Sigmoid colon (tissue), 7 donors: ENCODE results near the gene CHN2. TPM values are rescaled to one million over a fixed set of nuclear protein-coding genes. Genes with fewer than 3 reads are reported as not detected.
"Not testable (repeated sequence)": the region's sequence is repeated elsewhere in the genome, so short reads cannot be mapped to it uniquely, and the experiment has no call there.

Experiments used
- DNase-seq: peaks from one replicate; pipeline ENCODE4 v3.0.0-alpha.2; 2019
- H3K27ac ChIP-seq, 4 donors: fragments of 200-600 bp; sonication (generic); one replicate each; pipeline ENCODE4 v1.5.1; 2016 to 2019; ENCODE audit warnings: mild to moderate bottlenecking in 1 of 4
- H3K27me3 ChIP-seq, 3 donors: fragments of 200-600 bp; sonication (generic); one replicate each; pipeline ENCODE4 v1.5.1; 2019; ENCODE audit warnings: mild to moderate bottlenecking in 1 of 3
- H3K36me3 ChIP-seq, 4 donors: fragments of 200-600 bp; sonication (generic); one replicate each; pipeline ENCODE4 v1.5.1; 2016 to 2019
- H3K4me1 ChIP-seq, 4 donors: fragments of 200-600 bp; sonication (generic); one replicate each; pipeline ENCODE4 v1.5.1; 2017 to 2019
- H3K4me3 ChIP-seq, 4 donors: fragments of 200-600 bp; sonication (generic); one replicate each; pipeline ENCODE4 v1.5.1; 2017 to 2019; ENCODE audit warnings: mild to moderate bottlenecking in 2 of 4, moderate library complexity in 1 of 4
- H3K9me3 ChIP-seq, 4 donors: fragments of 200-600 bp in 3 of 4; sonication (generic) in 3 of 4; one replicate each; pipeline versions ENCODE4 v1.5.1 to v1.6.1; 2013 to 2019
- EP300 ChIP-seq, 4 donors: sonication (generic); formaldehyde crosslinking; IDR thresholded peaks; one replicate each; pipeline ENCODE4 v1.6.1; 2017; ENCODE audit warnings: antibody characterized with exemption in 4 of 4
- POLR2A ChIP-seq, 2 donors: fragments of 450-650 bp; IDR thresholded peaks; one replicate each; pipeline ENCODE4 v1.6.1; 2016; ENCODE audit warnings: antibody characterized with exemption in 2 of 2, mild to moderate bottlenecking in 2 of 2, moderate library complexity in 2 of 2
- POLR2AphosphoS5 ChIP-seq, 4 donors: sonication (generic); formaldehyde crosslinking; IDR thresholded peaks; one replicate each; pipeline ENCODE4 v1.6.1; 2017; ENCODE audit warnings: antibody characterized with exemption in 4 of 4
- WGBS, 2 donors: extraction: QIAGEN DNeasy Blood & Tissue Kit; methylation state at CpG; one replicate each; pipeline ENCODE4 v1.1.7; 2013; 5-methylcytosine and 5-hydroxymethylcytosine counted together
- intact Hi-C: fragments of 100-400 bp; cut with DNase I; formaldehyde crosslinking; loops from one replicate; pipeline ENCODE4 v1.15.1; 2023
- polyA plus RNA-seq, 3 donors: library from polyadenylated mRNA; stranded (reverse); fragments of 200-250 nt; gene quantifications; one replicate each; pipeline ENCODE4 v1.2.3, GENCODE V29; 2013
- total RNA-seq, 4 donors: library from RNA; depleted of rRNA; stranded (reverse); fragments of >200 nt; gene quantifications; one replicate each; pipeline ENCODE4 v1.1.0, GENCODE V29; 2016
- TF ChIP-seq, protein P1 (sequence below), 4 experiments: fragments of 450-650 bp in 3 of 4; fragments of 200-600 bp in 1 of 4; IDR thresholded peaks; one replicate each; pipeline ENCODE4 v1.5.1; 2016 to 2019; ENCODE audit warnings: antibody characterized with exemption in 4 of 4, mild to moderate bottlenecking in 3 of 4, moderate library complexity in 2 of 4
- donor health status: healthy with polysubstance abuse.
- donor health status: Bipolar disorder and iron deficiency.
- donor health status: healthy.

CHN2 gene
- total and polyA plus RNA-seq, 7 donors = 4.2 to 37.7 (median 15.8) TPM

DNA sequence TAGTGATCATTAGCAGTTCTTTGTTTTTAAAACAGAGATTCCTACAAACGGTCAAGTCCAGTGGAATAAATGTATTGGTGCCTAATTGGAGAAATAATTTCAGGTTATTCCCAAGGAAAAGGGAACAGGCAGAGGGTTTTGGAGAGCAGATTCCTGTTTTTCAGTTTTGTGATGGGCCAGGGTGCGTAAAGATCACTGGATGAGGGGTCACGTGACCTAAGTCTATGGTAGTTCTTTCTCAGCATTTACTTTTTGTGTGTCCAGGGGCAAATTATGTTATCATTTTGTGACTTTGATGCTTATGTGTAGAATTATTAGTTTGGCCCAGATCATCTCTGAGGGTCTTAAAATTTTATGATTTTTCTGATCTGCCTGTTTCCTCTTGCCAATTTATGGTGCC lies 15.2 kb downstream of the CHN2 start:
- H3K4me1 ChIP-seq = no peaks in the 10 kb centered on the region
- no peak overlapping the region for H3K4me3 ChIP-seq
- H3K9me3 ChIP-seq = no peaks in the 10 kb centered on the region
- no peak overlapping the region for H3K27ac ChIP-seq
- WGBS, 2 donors = 95% methylated on average over 3 of the region's 3 CpGs
- DNase-seq = no peak
- H3K27me3 ChIP-seq = no peaks in the 10 kb centered on the region
- H3K36me3 ChIP-seq = no peaks in the 10 kb centered on the region
- intact Hi-C loops = no loop called here
- TF ChIP-seq POLR2A (IDR thresholded peaks at IDR 0.05) (no peak), EP300 (IDR thresholded peaks at IDR 0.05) (no peak), POLR2AphosphoS5 (IDR thresholded peaks at IDR 0.05) (no peak)
- TF ChIP-seq, protein P1, sequence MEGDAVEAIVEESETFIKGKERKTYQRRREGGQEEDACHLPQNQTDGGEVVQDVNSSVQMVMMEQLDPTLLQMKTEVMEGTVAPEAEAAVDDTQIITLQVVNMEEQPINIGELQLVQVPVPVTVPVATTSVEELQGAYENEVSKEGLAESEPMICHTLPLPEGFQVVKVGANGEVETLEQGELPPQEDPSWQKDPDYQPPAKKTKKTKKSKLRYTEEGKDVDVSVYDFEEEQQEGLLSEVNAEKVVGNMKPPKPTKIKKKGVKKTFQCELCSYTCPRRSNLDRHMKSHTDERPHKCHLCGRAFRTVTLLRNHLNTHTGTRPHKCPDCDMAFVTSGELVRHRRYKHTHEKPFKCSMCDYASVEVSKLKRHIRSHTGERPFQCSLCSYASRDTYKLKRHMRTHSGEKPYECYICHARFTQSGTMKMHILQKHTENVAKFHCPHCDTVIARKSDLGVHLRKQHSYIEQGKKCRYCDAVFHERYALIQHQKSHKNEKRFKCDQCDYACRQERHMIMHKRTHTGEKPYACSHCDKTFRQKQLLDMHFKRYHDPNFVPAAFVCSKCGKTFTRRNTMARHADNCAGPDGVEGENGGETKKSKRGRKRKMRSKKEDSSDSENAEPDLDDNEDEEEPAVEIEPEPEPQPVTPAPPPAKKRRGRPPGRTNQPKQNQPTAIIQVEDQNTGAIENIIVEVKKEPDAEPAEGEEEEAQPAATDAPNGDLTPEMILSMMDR (IDR thresholded peaks at IDR 0.05) = no peak

DNA sequence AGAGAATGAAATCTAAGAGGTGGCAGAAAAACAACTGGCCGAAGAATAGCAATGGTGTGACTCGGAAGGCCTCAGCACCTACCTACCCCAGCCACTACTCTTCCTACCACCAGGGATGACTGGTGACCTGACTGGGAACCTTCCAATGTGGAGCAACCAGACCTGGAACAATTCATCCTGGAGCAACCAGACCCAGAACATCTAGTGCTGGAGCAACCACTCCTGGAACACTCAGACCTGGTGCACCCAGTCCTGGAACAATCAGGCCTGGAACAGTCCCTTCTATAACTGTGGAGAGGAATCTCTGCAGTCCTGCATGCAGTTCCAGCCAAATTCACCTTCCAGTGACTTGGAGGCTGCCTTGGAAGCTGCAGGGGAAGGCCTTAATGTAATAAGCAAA lies 18.2 kb downstream of the CHN2 start:
- H3K9me3 ChIP-seq, intact Hi-C loops, H3K4me1 ChIP-seq, DNase-seq, H3K27ac ChIP-seq, H3K36me3 ChIP-seq, H3K27me3 ChIP-seq, H3K4me3 ChIP-seq: not testable (repeated sequence)
- WGBS, 2 donors = 97 to 98% methylated on average over 2 of the region's 2 CpGs

DNA sequence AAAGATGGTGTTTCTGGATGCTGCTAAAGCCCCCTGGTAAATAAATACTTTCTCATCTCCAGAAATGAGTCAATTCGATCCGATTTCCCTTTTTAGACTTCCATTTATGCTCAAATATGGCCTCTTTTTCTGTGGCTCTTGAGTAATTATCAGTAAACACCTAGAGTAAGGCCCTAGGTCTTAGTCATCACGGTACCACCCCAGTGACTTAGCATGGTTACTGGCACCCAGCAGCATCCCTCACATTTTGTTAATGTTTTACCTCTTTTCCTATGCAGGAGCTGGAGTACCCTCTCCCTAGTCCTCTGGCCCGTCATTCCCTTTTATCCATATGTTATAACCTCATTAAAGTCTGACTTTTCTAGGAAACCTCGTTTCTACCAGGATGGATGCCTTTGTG lies 19.5 kb downstream of the CHN2 start:
- Histone ChIP-seq H3K27me3 (no peaks in the 10 kb centered on the region), H3K36me3 (no peaks in the 10 kb centered on the region), H3K4me1 (no peaks in the 10 kb centered on the region), H3K27ac (no peak overlapping the region), H3K9me3 (no peaks in the 10 kb centered on the region), H3K4me3 (no peak overlapping the region)
- intact Hi-C loops = no loop called here
- TF ChIP-seq, protein P1 (IDR thresholded peaks at IDR 0.05) = no peak
- no peak for TF ChIP-seq POLR2AphosphoS5 (IDR thresholded peaks at IDR 0.05)
- no peak for TF ChIP-seq EP300 (IDR thresholded peaks at IDR 0.05)
- no peak for TF ChIP-seq POLR2A (IDR thresholded peaks at IDR 0.05)
- no peak for DNase-seq
- WGBS, 2 donors = 93 to 94% methylated on average over 5 of the region's 5 CpGs

DNA sequence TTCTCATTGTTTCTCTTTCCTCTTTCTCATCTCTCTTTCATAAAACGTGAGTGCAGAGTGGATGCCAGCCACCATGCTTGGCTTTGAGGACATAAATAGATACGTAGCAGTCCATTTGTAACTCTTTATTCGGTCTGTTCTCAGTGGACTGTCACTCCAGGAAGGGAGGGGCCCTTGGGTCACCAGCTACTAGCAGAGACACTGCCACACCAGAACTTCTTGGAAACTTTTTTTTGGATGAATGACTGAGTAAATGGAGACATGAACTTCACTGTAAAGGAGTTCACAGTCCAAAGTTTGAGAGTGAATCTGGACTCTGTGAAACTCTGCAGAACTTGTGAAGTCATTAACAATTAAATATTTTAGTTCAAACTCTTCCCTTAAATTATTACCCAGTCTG lies 20.2 kb downstream of the CHN2 start:
- no peak for TF ChIP-seq POLR2A (IDR thresholded peaks at IDR 0.05)
- no peak for TF ChIP-seq EP300 (IDR thresholded peaks at IDR 0.05)
- TF ChIP-seq, protein P1 (IDR thresholded peaks at IDR 0.05) = no peak
- no peak for TF ChIP-seq POLR2AphosphoS5 (IDR thresholded peaks at IDR 0.05)
- no peaks in the 10 kb centered on the region for H3K27me3 ChIP-seq
- no peak overlapping the region for H3K4me3 ChIP-seq
- WGBS, 2 donors = 82 to 84% methylated on average over 3 of the region's 3 CpGs
- H3K36me3 ChIP-seq = no peaks in the 10 kb centered on the region
- no peak overlapping the region for H3K27ac ChIP-seq
- intact Hi-C loops = no loop called here
- no peak for DNase-seq
- H3K9me3 ChIP-seq = no peaks in the 10 kb centered on the region
- no peaks in the 10 kb centered on the region for H3K4me1 ChIP-seq

DNA sequence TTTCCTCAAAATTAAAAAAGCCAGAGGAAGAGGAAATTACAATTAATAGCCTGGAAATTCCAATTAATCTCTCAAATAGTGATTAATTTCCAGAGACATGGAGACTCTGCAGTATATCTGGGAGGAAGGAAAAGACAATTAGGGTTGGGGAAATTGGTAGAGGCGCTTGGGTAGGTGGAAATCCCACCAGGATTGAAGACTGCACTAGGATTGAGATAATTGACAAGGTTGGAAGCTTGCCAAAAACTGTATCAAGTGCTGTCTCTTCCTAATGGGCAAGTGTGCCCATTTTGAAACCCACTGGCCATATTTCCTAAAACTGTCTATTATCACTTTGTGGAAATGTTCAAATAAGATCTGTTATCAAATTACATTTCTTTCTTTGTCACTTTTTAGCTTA lies 21.6 kb downstream of the CHN2 start:
- Histone ChIP-seq H3K9me3 (no peaks in the 10 kb centered on the region), H3K36me3 (no peaks in the 10 kb centered on the region), H3K4me3 (no peak overlapping the region), H3K27me3 (no peaks in the 10 kb centered on the region), H3K4me1 (no peaks in the 10 kb centered on the region), H3K27ac (no peak overlapping the region)
- DNase-seq = no peak
- TF ChIP-seq POLR2AphosphoS5 (IDR thresholded peaks at IDR 0.05) (no peak), EP300 (IDR thresholded peaks at IDR 0.05) (no peak), POLR2A (IDR thresholded peaks at IDR 0.05) (no peak)
- 81 to 94% methylated on average over 1 of the region's 1 CpG for WGBS, 2 donors
- intact Hi-C loops = no loop called here

DNA sequence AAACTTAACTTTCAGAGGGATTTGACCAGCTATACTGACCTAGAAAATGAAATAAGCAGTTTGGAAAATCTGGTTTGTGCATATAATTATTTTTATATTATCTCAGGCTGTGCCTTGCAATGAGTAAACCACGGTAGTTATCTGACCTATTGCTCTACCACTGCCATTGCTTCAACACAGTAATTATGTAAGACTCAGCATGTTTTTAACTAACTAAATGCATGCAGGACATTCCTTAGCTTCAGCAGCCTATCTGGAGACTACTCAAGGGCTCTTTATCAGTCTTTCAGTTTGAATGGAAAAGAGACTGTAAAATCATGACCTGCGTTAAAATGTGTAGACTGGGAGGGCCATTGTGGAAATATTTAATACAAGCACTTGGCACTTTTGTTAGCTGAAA lies 22.5 kb downstream of the CHN2 start:
- intact Hi-C loops = no loop called here
- WGBS, 2 donors = 77% methylated on average over 2 of the region's 2 CpGs
- H3K27ac ChIP-seq = no peak overlapping the region
- H3K4me1 ChIP-seq = no peaks in the 10 kb centered on the region
- TF ChIP-seq POLR2A (IDR thresholded peaks at IDR 0.05) (no peak), POLR2AphosphoS5 (IDR thresholded peaks at IDR 0.05) (no peak), EP300 (IDR thresholded peaks at IDR 0.05) (no peak)
- TF ChIP-seq, protein P1 (IDR thresholded peaks at IDR 0.05) = no peak
- H3K4me3 ChIP-seq = no peak overlapping the region
- peaks cover 0 to 2% (median 0%) of the 10 kb centered on the region in 4 donors for H3K9me3 ChIP-seq
- DNase-seq = no peak
- H3K36me3 ChIP-seq = no peaks in the 10 kb centered on the region
- no peaks in the 10 kb centered on the region for H3K27me3 ChIP-seq
